NT2/D1 (cell line): ENCODE measurements around the gene PANK4.

Experiments used
- SUZ12 ChIP-seq: IDR thresholded peaks from 2 replicates; pipeline ENCODE4 v1.6.1; 2011; ENCODE audit not compliant: insufficient read length, insufficient read depth; ENCODE audit errors: extremely low read depth
- YY1 ChIP-seq: IDR thresholded peaks from 2 replicates; pipeline ENCODE4 v1.6.1; 2011; ENCODE audit not compliant: insufficient read length, insufficient read depth

DNA sequence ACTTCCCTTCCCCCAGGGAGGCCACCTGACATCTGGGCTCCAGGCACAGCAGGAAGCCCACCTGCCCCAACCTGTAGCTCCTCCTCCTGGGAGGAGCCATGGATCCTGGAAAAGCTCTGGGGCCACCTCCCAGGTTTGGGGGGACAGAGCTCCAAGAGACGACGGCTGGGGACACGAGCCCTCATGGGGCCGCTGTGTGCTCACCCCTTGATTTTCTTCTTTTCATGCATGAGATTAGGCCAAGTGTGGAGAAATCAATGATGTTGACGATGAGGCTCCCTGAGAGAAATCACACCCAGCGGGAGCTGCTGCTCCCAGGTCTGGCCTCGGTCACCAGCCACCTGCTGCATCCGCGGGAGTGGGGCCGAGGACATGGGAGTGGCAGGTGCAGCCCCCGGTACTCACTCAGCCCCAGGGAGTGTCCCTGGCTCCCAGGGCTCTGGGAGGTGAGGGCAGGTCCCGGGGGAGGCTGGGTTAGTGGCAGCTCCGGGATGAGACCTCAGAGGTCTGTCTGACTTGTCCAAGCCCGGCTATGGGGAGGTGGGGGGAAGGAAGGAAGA, 38.5 kb upstream of the PANK4 start:
- no peak for TF ChIP-seq SUZ12
- no peak for TF ChIP-seq YY1
